ENCODE data around the gene RELA.
A peak's percentile ranks its signal among the peaks of the same experiment; 100 is the strongest.

The RELA gene

GRCh38 chr11:65711785-65712632 lies 49.3 kb upstream of the RELA start, which contains the start of gene KAT5 (continued):
- TF ChIP-seq ZNF391 (tag by site-specific recombination; IDR thresholded peaks at IDR 0.05; ENCODE audit: borderline replicate concordance, low read depth) (peak; percentile 79; the same call in 1 of the 2 replicates), ZSCAN16 (tag by site-specific recombination; IDR thresholded peaks at IDR 0.05) (no peak), PRDM2 (tag by site-specific recombination; IDR thresholded peaks at IDR 0.05; ENCODE audit: borderline replicate concordance) (no peak), CTCF (tag by site-specific recombination; IDR thresholded peaks at IDR 0.05) (peak; percentile 91), ZNF404 (tag by site-specific recombination; IDR thresholded peaks at IDR 0.05) (no peak), GLIS2 (tag by site-specific recombination; IDR thresholded peaks at IDR 0.05) (peak; percentile 91), ZFP3 (tag by site-specific recombination; IDR thresholded peaks at IDR 0.05; ENCODE audit: low read depth) (no peak), ZBTB21 (tag by site-specific recombination; IDR thresholded peaks at IDR 0.05) (peak; percentile 80; the same call in 1 of the 2 replicates), ZNF10 (tag by site-specific recombination; IDR thresholded peaks at IDR 0.05) (no peak), ZNF664 (tag by site-specific recombination; IDR thresholded peaks at IDR 0.05) (no peak), HOXC10 (CRISPR knock-in tag; IDR thresholded peaks at IDR 0.05) (no peak), SP2 (tag by site-specific recombination; IDR thresholded peaks at IDR 0.05) (peak; percentile 95), ZBTB44 (tag by site-specific recombination; IDR thresholded peaks at IDR 0.05) (no peak), ZBTB48 (tag by site-specific recombination; IDR thresholded peaks at IDR 0.05) (no peak), ZNF280C (tag by site-specific recombination; IDR thresholded peaks at IDR 0.05) (no peak), ZNF48 (tag by site-specific recombination; IDR thresholded peaks at IDR 0.05) (no peak), ZNF670 (tag by site-specific recombination; IDR thresholded peaks at IDR 0.05; ENCODE audit: low read depth) (no peak), ZNF658 (tag by site-specific recombination; IDR thresholded peaks at IDR 0.05) (no peak), ZNF561 (tag by site-specific recombination; IDR thresholded peaks at IDR 0.05; ENCODE audit: borderline replicate concordance) (0 out of 2 replicates have a peak, but pooled peaks have one; percentile 57), ZNF677 (tag by site-specific recombination; IDR thresholded peaks at IDR 0.05) (no peak), ZNF239 (tag by site-specific recombination; IDR thresholded peaks at IDR 0.05) (no peak), PRDM4 (tag by site-specific recombination; IDR thresholded peaks at IDR 0.05) (peak; percentile 37), ZFHX2 (tag by site-specific recombination; conservative IDR thresholded peaks at IDR 0.05) (peak; percentile 58; the same call in 1 of the 2 replicates), IKZF3 (tag by site-specific recombination; IDR thresholded peaks at IDR 0.05) (peak; percentile 90)

Measured in HEK293 (cell line).